GM23338 (cell line): Measurements from ENCODE around the gene IGF1R.
A peak's percentile ranks its signal among the peaks of the same experiment; 100 is the strongest.

Source experiments
- EZH2 ChIP-seq: fragments of 200-600 bp; sonication (generic); IDR thresholded peaks from one replicate; pipeline ENCODE4 v1.8.0; 2017; ENCODE audit warnings: antibody characterized with exemption, mild to moderate bottlenecking, low read depth; ENCODE audit not compliant: unreplicated experiment
- EZH2phosphoT487 ChIP-seq: fragments of 200-600 bp; sonication (generic); IDR thresholded peaks from one replicate; pipeline ENCODE4 v1.8.1; 2018; ENCODE audit warnings: antibody characterized with exemption; ENCODE audit not compliant: unreplicated experiment
- POLR2AphosphoS5 ChIP-seq: IDR thresholded peaks from 2 replicates; pipeline ENCODE4 v1.6.1; 2016; ENCODE audit warnings: antibody characterized with exemption, low read depth
- TF ChIP-seq, protein P1 (sequence below), 2 experiments: fragments of 200-600 bp in 1 of 2; sonication (generic) in 1 of 2; conservative IDR thresholded peaks; 2 replicates each; pipeline versions ENCODE4 v1.5.1 to v1.6.1; 2016 to 2017; ENCODE audit warnings: antibody characterized with exemption in 2 of 2, low read depth in 2 of 2, mild to moderate bottlenecking in 2 of 2, moderate library complexity in 1 of 2

DNA sequence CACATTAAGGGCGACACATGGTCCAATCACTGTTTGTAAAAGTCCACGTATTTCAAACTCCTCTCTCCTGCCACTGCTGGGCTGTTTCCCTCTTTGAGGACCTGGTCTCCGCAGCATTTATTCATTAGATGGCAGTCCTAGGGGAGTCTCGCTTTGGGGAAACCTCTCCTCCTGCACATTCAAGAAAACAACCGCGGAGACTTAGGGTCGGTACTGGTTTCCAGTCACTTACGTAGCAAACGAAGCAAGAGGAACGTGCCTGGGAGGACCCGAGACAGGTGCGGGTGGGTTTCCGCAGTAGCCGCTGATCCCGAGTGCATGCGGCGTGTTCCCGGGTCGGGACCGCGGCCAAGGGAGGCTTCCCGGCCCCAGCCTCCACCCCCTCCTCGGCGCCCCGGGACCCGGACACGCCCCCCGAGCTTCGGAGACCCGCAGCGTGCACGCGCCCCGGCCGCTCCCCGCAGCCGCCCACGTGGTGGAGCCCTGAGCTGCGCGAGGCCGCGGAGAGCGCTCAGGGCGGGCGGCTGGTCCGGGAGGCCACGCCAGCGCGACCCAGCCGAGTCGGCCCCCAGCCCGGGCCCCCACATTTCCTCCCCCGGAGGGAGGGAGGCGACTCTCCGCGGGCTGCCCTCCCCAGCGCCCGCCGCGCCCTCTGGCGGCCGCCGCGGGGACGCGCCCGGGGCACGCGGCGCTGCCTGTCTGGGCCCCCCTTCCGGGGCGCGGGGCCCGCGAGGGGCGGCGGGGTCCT, 1.1 kb upstream of the IGF1R start:
- TF ChIP-seq, protein P1, sequence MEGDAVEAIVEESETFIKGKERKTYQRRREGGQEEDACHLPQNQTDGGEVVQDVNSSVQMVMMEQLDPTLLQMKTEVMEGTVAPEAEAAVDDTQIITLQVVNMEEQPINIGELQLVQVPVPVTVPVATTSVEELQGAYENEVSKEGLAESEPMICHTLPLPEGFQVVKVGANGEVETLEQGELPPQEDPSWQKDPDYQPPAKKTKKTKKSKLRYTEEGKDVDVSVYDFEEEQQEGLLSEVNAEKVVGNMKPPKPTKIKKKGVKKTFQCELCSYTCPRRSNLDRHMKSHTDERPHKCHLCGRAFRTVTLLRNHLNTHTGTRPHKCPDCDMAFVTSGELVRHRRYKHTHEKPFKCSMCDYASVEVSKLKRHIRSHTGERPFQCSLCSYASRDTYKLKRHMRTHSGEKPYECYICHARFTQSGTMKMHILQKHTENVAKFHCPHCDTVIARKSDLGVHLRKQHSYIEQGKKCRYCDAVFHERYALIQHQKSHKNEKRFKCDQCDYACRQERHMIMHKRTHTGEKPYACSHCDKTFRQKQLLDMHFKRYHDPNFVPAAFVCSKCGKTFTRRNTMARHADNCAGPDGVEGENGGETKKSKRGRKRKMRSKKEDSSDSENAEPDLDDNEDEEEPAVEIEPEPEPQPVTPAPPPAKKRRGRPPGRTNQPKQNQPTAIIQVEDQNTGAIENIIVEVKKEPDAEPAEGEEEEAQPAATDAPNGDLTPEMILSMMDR (conservative IDR thresholded peaks at IDR 0.05; ENCODE audit: low read depth in 2 of 2) = peak in 1 of 2 experiments; percentile 45; a peak in 3 of 4 replicates
- TF ChIP-seq EZH2phosphoT487 (no peak), POLR2AphosphoS5 (peak; percentile 66), EZH2 (no peak)
